Raji (cell line): ENCODE data around the gene SPAG7.
A peak's percentile ranks its signal among the peaks of the same experiment; 100 is the strongest.

Source experiments
- POLR2A ChIP-seq: IDR thresholded peaks from 2 replicates; pipeline ENCODE4 v1.6.1; 2011; ENCODE audit warnings: low read depth, low read length, control low read depth; ENCODE audit not compliant: insufficient read depth

The SPAG7 gene

GRCh38 chr17:4967539-4968485 is at the start of gene SPAG7:
TSS of gene SPAG7 (minus strand) at chr17:4967817. CDS start at chr17:4967804, 13 bp downstream.
- TF ChIP-seq POLR2A, result peak; percentile 65

- TF ChIP-seq POLR2A, result no peak
These were observed 46.7 kb upstream of the SPAG7 start for GRCh38 chr17:5014357-5014756.

GRCh38 chr17:5011928-5012327 is 44.3 kb upstream of the SPAG7 start:
- no peak for TF ChIP-seq POLR2A

- no peak for TF ChIP-seq POLR2A
These were observed 35.7 kb upstream of the SPAG7 start for GRCh38 chr17:5003214-5003867.

- no peak for TF ChIP-seq POLR2A
These were observed 34.6 kb upstream of the SPAG7 start for GRCh38 chr17:5002121-5002788.

- no peak for TF ChIP-seq POLR2A
These were observed 32.6 kb upstream of the SPAG7 start for GRCh38 chr17:5000237-5000639.

GRCh38 chr17:4999430-5000093 is 31.9 kb upstream of the SPAG7 start:
- TF ChIP-seq POLR2A, result no peak; the same call in 1 of the 2 replicates

GRCh38 chr17:4998732-4999429 is 31.3 kb upstream of the SPAG7 start:
- no peak; the same call in none of the 2 replicates for TF ChIP-seq POLR2A

GRCh38 chr17:4998027-4998731 is 30.6 kb upstream of the SPAG7 start:
- TF ChIP-seq POLR2A, result peak; percentile 2; the same call in 1 of the 2 replicates

- peak; percentile 65 for TF ChIP-seq POLR2A
These were observed 29.8 kb upstream of the SPAG7 start, which contains the start of the genes INCA1 and KIF1C for GRCh38 chr17:4997302-4998026. TSS of gene INCA1 (minus strand) at chr17:4997522. CDS start at chr17:4994437, 3,085 bp downstream. TSS of gene KIF1C (plus strand) at chr17:4997950. CDS start at chr17:5000247, 2,297 bp downstream.

- no peak for TF ChIP-seq POLR2A
These were observed 26.5 kb upstream of the SPAG7 start for GRCh38 chr17:4994081-4994595.

GRCh38 chr17:4987767-4988567 is 20.4 kb upstream of the SPAG7 start:
- TF ChIP-seq POLR2A, result no peak
